GM18505 (cell line): ENCODE data around the gene PRR15L.

ENCODE experiments used
- ATAC-seq: cut with Tn5 transposase; IDR thresholded peaks from one replicate; pipeline ENCODE4 v1.9.1; 2021; ENCODE audit not compliant: unreplicated experiment
- POLR2A ChIP-seq: IDR thresholded peaks from 4 replicates; pipeline ENCODE4 v1.6.1; 2011; ENCODE audit warnings: borderline replicate concordance; ENCODE audit not compliant: insufficient read depth, insufficient read length; ENCODE audit errors: extremely low read depth

Gene PRR15L

DNA sequence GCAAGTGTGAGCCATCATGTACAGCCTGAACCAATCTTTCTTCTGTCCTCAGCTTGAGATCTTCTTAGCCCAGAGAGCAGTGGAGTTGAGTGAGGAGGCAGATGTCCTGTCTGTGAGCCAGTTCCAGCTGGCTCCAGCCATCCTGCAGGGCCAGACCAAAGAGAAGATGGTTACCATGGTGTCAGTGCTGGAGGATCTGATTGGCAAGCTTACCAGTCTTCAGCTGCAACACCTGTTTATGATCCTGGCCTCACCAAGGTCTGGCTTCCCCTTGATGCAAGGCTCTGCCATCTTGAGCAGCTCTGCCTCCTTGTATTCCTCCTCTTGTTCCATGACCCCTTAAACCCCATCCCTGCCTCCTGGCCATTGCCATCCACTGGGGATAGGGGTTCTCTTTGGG lies 22.9 kb upstream of the PRR15L start:
- no peak for ATAC-seq
- TF ChIP-seq POLR2A = no peak

DNA sequence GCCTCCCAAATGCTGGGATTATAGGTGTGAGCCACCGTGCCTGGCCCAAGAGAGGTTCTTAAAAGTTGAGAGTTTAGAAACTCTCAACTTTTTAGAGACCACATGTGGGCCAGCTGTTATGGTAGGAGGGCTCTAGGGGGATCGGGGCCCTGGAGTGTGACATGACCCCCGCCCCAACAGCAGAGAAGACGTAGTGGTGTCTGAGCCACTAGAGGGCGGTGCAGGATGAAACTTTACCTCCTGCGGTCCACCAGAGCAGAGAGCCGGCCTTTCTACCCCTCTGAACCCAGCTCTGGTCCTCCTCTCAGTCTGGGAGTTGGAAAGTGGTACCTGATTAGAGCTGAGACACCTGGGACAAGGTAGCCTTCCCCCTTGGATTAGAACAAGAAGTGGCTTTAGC lies 20.6 kb upstream of the PRR15L start:
- ATAC-seq = no peak
- TF ChIP-seq POLR2A = no peak

DNA sequence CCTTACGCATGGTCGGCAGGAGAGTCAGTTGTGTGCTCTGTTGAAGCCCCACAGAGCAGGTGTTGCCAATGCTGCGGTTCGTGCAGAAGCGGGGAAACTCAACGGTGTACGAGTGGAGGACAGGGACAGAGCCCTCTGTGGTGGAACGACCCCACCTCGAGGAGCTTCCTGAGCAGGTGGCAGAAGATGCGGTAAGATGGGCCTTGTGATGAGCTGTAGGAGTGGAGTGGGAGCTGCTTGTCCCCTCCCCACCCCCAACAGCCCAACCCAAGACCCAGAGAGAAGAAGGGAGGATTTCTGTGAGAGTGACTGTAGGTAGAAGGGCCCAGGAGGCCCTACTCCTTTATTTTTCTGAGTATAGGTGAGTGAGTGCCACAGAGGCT lies 18.1 kb upstream of the PRR15L start:
- no peak for ATAC-seq
- TF ChIP-seq POLR2A = no peak

DNA sequence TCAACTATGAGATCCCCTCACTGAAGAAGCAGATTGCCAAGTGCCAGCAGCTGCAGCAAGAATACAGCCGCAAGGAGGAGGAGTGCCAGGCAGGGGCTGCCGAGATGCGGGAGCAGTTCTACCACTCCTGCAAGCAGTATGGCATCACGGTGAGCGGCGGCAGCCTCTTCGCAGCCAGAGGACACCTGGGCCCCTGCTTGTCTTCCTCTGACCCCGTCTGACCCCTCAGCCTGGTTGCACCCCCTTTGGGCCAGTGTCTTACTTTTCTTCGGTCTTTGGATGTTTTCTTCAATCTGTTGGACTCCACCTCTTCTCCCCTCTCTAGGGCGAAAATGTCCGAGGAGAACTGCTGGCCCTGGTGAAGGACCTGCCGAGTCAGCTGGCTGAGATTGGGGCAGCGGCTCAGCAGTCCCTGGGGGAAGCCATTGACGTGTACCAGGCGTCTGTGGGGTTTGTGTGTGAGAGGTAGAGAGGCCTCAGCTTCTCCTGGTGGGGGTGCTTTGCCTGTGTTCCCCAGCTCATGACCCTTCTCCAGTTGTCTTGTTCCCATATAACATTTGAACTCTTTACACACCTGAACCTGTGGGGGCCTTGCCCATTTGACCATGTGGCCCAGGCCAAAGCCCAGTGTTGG lies 17.6 kb upstream of the PRR15L start:
- no peak for TF ChIP-seq POLR2A
- ATAC-seq = no peak

DNA sequence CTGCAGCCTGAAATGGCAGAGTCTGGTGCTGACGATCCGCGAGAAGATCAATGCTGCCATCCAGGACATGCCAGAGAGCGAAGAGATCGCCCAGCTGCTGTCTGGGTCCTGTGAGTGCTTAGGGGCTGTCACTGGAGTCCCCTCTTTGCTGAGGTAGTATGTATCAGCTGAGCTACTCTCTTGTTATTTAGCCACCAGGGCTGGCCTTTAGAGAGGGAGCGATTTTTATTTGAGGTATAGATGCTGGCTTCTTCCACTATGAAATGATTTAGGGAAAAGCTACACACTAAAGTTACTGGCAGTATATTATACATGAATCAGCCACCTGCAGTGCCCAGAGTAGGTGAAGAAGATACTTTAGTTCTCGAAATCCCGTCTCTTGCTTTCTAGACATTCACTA lies 15.9 kb upstream of the PRR15L start:
- TF ChIP-seq POLR2A = no peak
- ATAC-seq = no peak

DNA sequence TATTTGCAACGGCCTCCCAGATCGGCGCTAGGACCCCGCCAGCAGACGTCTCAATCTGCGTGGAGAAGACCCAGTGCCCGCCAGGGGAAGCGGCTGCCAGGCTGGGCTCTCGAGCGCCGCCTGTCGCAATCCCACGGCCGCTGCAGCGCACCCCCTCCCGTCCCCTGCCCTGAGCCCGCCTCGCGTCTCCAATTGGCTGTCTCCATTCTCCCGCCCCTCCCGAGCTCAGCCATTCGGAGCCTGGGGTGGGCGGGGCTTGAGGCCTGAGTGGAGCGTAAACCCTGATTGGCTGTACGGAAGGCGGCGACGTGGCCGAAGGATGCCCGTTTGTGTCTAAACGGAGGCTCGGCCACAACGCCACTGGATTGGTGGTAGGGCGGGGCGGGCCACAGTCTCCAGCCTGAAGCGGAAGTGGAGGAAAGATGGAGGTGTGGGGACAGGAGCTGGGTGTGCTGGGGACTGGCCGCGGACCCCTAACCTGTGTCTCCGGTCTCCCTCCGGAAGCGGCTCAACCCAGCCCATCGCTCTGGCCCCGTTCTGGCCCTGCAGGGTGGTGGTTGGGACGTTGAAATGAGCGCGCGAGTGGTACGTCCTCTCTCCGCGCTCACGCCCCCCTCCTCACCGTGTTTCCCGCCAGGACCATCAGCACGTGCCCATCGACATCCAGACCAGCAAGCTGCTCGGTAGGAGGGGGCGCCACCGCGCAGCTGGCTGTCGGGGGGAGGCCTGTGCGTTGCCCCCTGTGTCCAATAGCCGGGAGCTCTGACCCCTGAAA lies 13.2 kb upstream of the PRR15L start, which contains the start of gene CDK5RAP3:
Gene CDK5RAP3 (plus strand): TSS at position 389 of the 775 bp plus-strand sequence. CDS start 34 bp downstream, at position 423.
- peak; percentile 95 for TF ChIP-seq POLR2A
- ATAC-seq = peak; percentile 94

DNA sequence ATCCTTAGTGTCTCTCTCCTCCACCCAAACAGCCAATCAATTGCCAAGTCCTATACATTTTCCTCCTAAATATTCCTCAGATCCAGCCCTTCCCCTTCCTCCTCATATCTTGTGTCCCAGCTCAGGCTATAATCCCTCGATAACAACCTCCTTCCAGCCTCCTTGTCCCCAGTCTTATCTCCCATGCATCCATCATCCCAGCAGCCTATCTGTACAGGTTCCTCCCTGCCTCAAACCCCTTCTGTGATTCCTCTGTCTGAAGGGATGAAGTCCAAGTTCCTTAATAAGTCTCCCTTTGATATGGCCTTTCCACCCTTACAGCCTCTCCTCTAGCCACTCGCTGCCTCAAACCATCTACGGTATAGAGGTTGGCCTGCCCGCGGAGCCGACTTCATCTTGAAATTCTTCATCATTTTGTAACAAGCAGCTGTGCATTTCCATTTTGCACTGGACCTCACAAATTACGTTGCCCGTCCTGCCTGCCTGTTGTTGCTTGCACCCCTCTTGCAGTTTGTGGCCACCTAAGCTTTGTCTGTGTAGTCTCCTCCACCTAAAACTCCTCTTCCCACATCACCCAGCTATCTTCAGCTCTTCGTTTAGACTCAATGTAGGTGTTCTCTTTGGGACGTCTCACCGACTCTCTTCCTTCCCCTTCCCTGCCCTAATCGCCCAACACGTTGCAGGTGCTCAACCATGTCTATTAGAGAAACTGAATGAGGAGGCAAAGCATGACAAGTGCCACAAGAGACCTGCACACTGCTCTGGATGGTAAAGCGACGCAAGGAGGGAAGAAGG lies 12.4 kb upstream of the PRR15L start:
- no peak for ATAC-seq
- TF ChIP-seq POLR2A = no peak

DNA sequence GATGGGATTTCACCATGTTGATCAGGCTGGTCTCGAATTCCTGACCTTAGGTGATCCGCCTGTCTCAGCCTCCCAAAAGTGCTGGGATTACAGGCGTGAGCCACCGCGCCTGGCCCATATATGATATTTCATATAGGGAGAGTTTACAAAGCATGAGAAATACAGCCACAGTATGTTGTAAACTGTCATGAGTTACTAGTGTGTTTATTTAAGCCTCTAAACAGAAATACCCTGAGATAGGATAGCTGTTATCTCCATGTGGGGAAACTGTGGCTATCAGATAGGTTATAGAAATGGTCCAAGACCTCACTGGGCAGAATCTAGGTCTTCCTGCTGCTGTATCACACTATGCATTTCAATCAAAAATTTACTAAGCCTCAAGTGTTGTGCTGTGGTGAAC lies 11.2 kb upstream of the PRR15L start:
- no peak for TF ChIP-seq POLR2A
- no peak for ATAC-seq

DNA sequence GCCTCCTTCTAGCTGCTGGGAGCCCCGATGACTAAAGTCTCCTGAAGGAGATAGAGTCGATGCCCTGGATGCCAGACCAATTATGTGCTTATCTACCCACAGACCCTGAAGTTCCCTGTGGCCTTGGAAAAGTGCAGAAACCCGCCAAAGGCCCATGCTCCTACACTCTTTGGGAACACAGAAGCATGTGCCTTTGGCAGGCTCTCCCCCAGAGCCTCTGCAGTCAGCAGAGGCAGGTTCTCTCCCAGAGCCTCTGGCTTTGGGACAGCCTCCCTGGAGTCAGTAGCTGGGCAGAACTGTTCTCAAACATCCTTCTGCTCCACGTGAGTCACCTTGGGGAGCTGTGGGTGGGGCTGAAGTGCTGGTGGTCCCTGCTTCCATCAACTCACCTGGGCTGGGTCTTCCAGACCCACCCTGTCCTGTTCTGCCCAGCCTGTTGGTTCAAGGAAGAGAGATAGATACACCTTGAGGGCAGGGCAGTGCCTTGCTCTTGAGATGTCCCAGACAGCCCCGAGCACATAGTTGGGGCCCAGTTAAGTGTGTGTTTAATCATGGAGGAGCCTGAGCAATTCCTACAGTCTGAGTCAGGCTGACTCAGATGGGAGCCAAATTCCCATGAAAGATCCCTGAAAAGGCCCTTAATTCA lies 10.0 kb upstream of the PRR15L start:
- no peak for ATAC-seq
- TF ChIP-seq POLR2A = no peak

DNA sequence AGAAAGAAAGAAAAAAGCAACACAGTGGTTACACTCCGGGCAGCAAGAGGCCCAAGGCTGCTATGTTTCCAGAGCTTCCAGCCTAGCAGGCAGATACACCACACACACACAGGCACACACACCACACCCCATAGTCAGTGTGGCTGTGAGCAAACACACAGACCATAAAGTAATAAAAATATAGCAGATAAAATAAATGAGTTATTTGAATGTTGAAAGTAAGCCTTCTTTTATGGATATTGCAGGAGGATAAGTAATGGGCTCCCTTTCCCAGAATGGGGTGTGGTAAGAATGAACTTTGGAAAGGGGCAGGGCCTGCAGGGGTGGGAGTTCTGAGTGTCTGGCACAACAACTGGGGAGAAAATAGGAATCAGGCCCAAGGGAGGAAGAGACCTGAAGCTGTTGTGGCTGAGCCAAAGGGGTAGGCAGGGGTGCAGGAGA lies 8.4 kb upstream of the PRR15L start:
- no peak for ATAC-seq
- no peak for TF ChIP-seq POLR2A

DNA sequence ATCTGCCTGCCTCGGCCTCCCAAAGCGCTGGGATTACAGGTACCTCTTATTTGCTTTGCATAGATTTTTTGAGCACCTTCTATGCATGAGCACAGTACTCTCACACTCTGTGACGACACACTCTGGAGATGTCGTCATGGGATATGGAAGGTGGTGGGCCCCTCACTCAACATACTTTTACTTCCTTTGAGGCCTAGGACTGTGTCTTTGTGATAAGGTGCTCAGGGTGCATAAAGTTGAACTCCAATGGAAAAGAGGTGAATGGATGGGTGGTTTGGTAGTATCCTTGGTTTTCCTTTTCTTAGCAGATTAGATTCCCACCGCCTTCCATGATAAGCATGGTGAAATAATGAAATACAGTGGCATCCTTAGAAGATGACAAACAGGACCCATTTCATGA lies 7.2 kb upstream of the PRR15L start:
- ATAC-seq = no peak
- TF ChIP-seq POLR2A = no peak

DNA sequence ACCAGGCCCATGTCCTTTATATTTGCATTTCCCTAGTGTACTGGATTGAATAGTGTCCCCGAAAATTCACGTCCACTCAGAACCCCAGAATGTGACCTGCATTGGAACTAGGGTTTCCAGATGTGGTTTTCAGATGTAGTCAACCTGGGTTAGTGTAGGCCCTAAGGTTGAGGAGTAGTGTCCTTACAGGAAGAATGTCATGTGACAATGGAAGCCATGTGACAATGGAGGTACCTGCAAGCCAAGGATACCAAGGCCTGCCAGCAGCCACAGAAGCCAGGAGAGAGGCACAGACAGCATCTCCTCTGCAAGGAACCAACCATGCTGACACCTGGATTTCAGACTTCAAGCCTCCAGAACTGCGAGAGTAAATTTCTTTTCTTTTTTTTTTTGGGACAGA lies 5.2 kb upstream of the PRR15L start:
- no peak for ATAC-seq
- no peak for TF ChIP-seq POLR2A

DNA sequence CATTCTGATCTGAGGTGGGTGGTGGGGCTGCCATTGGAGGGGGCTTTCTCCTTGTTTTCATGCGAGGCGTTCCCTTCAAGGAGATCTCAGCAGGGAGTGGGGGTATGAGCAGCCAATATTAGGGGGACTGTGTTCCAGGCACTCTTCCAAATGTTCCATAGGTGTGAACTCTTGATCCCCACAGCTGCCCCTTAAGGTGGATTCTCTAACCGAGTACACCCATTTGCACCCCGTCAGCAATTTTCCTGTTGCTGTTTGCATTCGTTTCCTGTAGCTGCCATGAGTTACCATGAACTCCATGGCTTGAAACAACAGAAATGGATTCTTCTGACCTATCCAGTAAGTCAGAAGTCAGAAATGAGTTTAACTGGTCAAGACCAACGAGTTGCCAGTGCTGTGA lies 3.7 kb upstream of the PRR15L start:
- no peak for ATAC-seq
- no peak for TF ChIP-seq POLR2A
